ENCODE data around the gene SCAF11.

DNA sequence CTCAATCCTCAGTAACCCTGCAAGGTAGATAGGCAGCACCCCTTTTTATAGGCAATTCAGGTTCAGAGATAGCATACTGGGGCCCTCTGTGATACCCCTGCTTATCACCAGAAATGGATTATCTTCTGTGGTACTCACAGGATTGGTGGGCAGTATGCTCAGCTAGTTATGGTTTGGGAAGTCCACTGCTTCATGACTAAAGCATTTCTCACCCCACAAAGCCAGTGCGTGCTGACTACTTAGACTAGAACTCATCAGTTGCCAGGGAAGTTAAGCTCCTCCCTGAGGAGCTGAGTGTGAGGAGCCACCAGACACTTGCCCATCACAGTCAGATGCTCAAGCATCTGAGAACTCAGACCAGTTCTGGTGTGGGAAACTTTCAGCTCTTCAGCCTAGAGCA lies 76.3 kb downstream of the SCAF11 start:
- TF ChIP-seq RAD21 (IDR thresholded peaks at IDR 0.05; ENCODE audit: low read depth) = no peak
- no peak for TF ChIP-seq JUND (IDR thresholded peaks at IDR 0.05)
- TF ChIP-seq CEBPB (IDR thresholded peaks at IDR 0.05; ENCODE audit: low read depth) = no peak
- TF ChIP-seq, protein P1, sequence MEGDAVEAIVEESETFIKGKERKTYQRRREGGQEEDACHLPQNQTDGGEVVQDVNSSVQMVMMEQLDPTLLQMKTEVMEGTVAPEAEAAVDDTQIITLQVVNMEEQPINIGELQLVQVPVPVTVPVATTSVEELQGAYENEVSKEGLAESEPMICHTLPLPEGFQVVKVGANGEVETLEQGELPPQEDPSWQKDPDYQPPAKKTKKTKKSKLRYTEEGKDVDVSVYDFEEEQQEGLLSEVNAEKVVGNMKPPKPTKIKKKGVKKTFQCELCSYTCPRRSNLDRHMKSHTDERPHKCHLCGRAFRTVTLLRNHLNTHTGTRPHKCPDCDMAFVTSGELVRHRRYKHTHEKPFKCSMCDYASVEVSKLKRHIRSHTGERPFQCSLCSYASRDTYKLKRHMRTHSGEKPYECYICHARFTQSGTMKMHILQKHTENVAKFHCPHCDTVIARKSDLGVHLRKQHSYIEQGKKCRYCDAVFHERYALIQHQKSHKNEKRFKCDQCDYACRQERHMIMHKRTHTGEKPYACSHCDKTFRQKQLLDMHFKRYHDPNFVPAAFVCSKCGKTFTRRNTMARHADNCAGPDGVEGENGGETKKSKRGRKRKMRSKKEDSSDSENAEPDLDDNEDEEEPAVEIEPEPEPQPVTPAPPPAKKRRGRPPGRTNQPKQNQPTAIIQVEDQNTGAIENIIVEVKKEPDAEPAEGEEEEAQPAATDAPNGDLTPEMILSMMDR (IDR thresholded peaks at IDR 0.05 in 2 of 3, conservative IDR thresholded peaks at IDR 0.05 in 1 of 3; ENCODE audit: borderline replicate concordance in 1 of 3, insufficient read depth in 1 of 3, low read depth in 2 of 3, low read length in 2 of 3) = no peak
- TF ChIP-seq POLR2AphosphoS5 (IDR thresholded peaks at IDR 0.05; ENCODE audit: low read depth, low read length) = no peak
- TF ChIP-seq EZH2 (IDR thresholded peaks at IDR 0.05) = no peak
- TF ChIP-seq EZH2phosphoT487 (IDR thresholded peaks at IDR 0.05; ENCODE audit: borderline replicate concordance) = no peak
- no peak for TF ChIP-seq POLR2A (IDR thresholded peaks at IDR 0.05; ENCODE audit: borderline replicate concordance, extremely low read depth, insufficient read depth, insufficient read length)

All from HCT116 (cell line).